HG03175 (cell line): Measurements from ENCODE around the gene DNAJB11.

Experiments
- ATAC-seq: cut with Tn5 transposase; IDR thresholded peaks from one replicate; pipeline ENCODE4 v1.9.1; 2021; ENCODE audit warnings: mild to moderate bottlenecking, moderate library complexity; ENCODE audit not compliant: unreplicated experiment

Gene DNAJB11

DNA sequence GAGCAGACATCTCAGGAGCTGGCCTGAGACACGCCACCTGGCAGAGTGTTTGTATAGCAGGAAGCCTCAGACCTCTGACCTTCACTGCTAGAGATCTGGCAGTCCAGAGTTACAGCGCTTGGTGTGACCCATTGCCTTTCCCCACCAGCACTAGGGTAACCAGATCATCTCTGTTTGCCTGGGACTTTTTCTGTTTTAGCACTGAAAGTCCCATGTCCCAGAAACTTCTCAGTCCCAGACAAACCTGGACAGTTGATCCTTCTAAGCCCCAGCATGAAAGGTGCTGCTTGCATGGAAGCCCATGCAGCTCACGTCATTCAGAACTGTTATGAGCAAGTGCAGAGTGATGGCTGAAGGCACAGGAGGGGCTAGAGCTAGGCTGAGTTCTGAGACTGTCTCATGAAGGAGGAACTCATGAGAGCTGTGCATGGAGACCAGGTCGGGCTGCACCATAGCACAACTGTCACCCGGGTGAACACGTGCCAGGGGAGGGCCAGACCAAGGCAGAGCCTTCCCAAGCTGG lies 24.1 kb downstream of the DNAJB11 start:
- ATAC-seq, result no peak

GRCh38 chr3:186596568-186597287 lies 26.2 kb downstream of the DNAJB11 start:
- no peak for ATAC-seq

- ATAC-seq, result no peak
Measured at GRCh38 chr3:186598108-186598784, 27.7 kb downstream of the DNAJB11 start.

DNA sequence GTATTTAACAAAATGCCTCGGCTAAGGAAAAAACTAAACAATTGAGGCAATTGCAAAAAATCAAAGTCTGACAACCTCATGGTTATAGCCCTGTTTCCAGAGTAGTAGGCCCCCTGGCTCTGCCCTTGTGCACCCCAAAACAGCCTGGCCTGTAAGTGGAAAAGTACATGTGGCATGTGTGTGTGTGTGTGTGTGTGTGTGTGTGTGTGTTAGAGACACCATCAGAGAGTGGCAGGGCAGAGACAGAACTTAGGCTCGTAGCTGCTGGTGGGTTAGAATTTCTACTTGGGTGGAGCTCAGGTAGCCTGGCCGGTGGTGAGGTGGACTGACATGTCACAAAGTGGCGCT lies 28.2 kb downstream of the DNAJB11 start:
- ATAC-seq, result no peak

GRCh38 chr3:186599142-186599784 lies 28.7 kb downstream of the DNAJB11 start:
- ATAC-seq, result no peak

GRCh38 chr3:186599785-186600166 lies 29.3 kb downstream of the DNAJB11 start:
- ATAC-seq, result no peak

DNA sequence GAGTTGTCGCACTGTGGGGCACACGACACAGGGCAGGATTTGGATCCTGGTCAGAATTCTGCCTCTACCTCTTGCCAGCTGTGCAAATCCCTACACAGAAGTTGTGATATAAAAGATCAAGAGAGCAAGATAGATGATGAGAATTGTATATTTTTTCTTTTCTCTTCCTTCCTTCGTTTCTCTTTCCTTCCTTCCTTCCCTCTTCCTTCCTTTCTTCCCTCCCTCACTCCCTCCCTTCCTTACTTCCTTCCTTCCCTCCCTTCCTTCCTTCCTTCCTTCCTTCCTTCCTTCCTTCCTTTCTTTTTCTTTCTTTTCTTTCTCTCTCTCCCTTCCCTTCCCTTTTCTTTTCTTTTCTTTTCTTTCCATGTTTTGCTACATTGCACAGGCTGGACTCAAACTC lies 30.4 kb downstream of the DNAJB11 start:
- ATAC-seq, result no peak

GRCh38 chr3:186603159-186603558 lies 32.6 kb downstream of the DNAJB11 start:
- no peak for ATAC-seq

GRCh38 chr3:186605078-186605477 lies 34.6 kb downstream of the DNAJB11 start:
- no peak for ATAC-seq

DNA sequence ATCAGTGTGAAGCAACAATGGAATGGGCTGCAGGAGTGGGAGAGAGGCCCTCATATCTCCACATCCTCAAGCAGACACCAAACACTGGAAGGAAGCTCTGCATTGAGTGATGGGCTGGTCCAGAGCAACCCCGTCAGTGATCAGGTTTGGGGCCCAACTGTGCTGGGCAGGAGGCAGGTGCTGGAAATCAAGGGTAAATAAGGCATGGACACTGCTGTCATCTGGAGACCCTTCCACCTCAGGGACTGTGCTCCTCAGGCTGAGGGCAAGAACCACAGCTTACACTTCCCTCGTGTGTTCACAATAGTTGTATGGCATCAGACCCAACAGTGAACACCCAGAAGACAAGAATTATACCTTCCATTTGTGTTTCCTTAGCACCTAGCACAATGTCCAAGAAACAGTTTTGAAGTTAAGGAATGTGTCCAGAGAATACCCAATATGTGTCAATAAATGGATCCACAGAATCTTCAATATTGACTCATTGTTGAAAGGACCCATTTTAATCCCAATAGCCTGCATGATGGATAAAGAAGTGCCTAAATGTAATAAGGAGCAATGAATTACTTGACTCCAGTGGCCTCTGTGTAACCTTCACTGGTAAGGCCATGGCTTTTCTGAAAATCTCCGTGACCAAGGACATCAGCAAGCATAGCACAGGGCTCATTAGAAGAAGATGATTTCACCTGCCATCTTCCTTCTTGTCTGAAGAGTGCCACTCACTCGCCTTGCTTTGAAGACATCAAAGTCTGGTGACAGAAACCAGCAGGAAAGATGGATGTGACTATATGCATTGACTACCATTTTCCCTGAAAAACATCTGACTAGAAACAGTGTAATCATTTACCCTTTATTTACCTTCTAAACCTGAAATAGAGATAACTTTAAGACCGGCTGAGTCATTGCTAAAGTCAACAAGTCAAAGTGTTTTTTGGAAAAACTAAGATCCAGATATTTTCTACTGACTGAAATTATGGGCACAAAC lies 35.3 kb downstream of the DNAJB11 start:
- no peak for ATAC-seq

DNA sequence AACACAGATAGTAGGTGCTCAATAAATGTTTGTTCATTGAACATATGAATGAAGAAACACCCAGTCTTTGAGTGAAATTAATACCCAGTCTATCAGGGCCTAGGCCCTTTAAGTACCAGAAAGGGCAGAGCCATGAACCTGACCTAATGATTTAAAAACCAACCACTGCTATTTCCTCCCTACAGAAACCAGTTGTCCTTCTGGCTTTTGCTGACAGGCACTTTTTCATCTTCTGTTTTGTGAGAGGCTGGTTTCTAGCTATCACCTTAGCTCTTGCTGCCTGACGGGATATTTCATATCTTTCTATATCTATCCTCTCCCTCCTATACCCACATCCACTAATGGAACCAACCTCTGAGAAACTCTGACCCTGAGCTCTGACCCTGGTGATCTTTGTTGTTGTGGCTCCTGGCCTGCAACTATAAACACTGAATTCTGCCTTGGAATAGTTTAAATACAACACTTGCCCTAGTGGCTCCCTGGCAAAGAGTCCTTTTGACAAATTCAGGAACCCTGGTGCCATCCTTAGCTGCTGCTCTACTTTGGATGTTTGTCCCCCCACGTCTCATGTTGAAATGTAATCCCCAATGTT lies 38.2 kb downstream of the DNAJB11 start:
- no peak for ATAC-seq

DNA sequence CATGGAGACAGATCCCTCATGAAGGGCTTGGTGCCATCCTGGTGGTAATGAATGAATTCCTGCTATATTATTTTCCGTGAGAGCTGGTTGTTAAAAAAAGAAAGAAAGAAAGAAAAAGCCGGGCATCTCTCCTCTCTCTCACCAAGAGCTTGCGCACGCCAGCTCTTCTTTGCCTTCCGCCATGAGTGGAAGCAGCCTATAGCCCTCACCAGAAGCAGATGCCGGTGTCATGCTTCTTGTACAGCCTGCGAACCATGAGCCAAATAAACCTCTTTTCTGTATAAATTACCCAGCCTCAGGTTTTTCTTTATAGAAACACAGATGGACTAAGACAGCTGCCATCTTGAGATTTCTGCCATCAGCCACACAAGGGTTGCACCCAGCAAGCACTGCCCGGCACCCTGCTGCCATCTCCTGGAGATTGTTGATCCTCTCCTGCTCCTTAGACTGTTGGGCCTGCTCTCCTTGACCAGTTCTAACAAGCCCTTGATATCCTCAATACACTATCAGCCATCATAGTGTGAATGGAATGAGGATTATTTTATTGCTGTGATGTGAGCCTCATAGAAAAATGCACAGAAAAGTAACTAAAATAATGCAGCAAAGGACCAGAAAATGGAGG lies 38.8 kb downstream of the DNAJB11 start:
- no peak for ATAC-seq

DNA sequence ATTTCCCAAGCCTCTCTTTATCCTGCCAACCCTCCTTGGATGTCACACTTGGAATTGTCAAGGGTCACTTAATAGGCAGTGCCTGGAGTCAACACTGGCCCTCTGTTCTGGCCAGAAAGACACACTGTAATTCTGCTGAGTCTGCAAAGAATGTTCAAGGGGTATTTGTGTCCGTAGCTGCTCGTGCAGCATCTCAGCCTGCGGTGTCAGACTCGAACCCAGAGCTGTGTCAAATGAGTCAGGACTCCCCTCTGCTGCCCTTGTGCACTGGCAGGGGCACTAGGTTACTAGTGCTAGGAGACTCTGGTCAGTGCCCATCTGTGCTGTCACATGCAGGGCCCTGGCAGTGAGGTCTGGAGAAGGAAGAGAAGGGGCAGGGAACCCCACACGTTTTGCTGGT lies 41.5 kb downstream of the DNAJB11 start:
- no peak for ATAC-seq

- no peak for ATAC-seq
Measured at GRCh38 chr3:186612721-186613636, 42.5 kb downstream of the DNAJB11 start, which contains the start of gene AHSG. Gene AHSG (plus strand): TSS chr3:186613060. CDS start chr3:186613142, 82 bp downstream.

GRCh38 chr3:186613637-186614265 lies 43.2 kb downstream of the DNAJB11 start:
- no peak for ATAC-seq

- ATAC-seq, result no peak
Measured at GRCh38 chr3:186614266-186614596, 43.7 kb downstream of the DNAJB11 start.

- peak; percentile 58 for ATAC-seq
Measured at GRCh38 chr3:186614597-186615483, 44.3 kb downstream of the DNAJB11 start.

DNA sequence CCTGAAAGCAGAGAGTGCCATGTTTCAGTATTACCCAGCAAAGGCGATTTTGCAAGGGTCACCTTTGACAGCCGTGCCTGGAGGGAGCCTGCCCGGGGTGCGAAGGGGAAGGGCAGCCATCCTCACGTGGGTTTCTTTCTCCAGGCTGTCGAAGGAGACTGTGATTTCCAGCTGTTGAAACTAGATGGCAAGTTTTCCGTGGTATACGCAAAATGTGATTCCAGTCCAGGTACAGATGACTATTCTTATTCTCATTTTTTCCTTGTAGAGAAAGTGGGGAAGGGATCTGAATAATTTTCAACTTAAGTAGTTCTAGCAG lies 45.7 kb downstream of the DNAJB11 start:
- no peak for ATAC-seq
